NB4 (cell line): ENCODE measurements around the gene CCDC68.

Experiments
- CTCF ChIP-seq: IDR thresholded peaks from one replicate; pipeline ENCODE4 v1.5.1; 2012; ENCODE audit warnings: low read depth, low read length
- MAX ChIP-seq: IDR thresholded peaks from 2 replicates; pipeline ENCODE4 v1.6.1; 2011; ENCODE audit warnings: low read depth, low read length
- MYC ChIP-seq: IDR thresholded peaks from 2 replicates; pipeline ENCODE4 v1.6.1; 2011; ENCODE audit warnings: low read depth, low read length

- TF ChIP-seq CTCF, result no peak
- TF ChIP-seq MYC, result no peak
- TF ChIP-seq MAX, result no peak
Measured at GRCh38 chr18:54882318-54882717, 76.9 kb downstream of the CCDC68 start.
